Islet precursor cell (in vitro differentiated cells): Measurements from ENCODE around the gene SYT15.

Source experiments
- DNase-seq: peaks from one replicate; pipeline ENCODE4 v3.0.0-alpha.2; 2018

The SYT15 gene

DNA sequence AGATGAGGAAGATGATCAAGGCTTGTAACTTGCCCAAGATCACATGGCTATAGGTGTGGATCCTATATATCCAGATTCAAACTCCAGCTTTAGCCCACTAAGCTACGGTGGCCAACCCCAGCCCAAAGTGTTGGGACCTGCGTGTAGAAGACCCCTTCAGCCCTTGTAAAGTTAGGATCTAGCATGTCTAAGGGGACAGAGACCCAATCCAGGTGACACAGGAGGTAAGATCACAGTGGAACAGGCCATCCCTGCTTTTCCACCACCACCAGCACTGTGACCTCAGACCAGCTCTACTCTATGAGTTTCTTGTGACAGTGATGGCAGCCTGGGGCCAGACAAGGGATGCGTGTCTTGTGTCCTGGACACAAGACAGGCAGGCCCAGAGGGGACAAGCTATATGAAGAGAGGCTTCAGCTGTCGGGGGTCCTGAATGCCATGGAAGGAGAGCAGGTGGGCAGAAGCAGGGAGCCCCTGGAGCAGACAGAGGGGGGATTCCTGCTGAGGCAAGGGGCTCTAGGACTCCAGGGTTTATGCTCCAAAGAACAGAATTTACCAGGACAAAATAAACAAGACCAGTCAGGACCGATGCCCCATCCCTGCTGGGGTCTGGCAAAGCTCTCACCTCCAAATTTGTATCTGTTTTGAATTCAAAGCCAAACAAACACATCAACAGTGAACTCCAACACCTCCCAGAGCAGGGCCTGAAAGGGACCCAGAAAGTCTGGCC is 32.9 kb upstream of the SYT15 start:
- DNase-seq: peak; percentile 56

DNA sequence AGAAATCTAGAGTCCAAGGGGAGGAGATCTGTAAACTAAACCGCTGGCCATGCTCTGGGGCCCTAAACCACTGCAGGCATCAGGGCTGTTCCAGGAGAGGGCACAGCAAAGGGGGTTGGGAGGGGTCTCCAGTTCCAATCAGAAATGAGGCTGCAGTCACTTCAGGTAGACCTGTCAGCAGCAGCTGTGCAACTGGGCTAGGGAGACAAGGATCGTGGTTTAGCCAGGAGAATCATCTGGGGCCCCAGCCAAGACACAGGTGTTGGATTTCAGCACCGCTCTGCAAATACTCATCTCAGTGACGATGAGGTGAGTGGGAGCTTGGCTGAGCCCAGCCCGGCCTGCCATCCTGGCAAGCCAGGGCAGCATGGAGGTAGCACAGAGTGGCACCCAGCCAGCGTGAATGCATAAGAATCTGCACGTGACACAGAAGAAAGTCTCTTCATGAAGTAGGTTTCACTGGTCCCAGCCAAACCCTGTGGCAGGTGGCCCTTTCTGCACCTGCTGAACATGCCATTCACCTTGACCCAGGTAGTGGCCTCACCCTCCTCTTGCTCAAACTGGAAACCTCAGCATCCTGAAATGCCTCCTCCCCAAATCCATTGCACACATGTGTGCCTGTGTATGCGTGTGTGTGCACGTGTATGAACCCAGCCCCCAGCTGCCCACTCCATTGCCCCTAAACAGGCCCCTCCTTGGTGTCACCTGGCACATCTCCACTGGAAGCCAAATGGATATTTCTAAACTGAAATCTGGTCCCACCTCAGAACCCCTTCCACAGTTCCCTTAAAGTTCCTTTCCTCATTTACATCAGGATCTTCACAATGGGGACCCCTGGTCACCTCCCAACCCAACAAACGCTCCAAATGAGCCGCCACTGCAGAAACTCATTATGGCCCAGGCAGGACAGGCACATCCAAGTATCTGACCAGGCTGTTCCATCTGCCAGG is 32.1 kb upstream of the SYT15 start:
- no peak for DNase-seq

DNA sequence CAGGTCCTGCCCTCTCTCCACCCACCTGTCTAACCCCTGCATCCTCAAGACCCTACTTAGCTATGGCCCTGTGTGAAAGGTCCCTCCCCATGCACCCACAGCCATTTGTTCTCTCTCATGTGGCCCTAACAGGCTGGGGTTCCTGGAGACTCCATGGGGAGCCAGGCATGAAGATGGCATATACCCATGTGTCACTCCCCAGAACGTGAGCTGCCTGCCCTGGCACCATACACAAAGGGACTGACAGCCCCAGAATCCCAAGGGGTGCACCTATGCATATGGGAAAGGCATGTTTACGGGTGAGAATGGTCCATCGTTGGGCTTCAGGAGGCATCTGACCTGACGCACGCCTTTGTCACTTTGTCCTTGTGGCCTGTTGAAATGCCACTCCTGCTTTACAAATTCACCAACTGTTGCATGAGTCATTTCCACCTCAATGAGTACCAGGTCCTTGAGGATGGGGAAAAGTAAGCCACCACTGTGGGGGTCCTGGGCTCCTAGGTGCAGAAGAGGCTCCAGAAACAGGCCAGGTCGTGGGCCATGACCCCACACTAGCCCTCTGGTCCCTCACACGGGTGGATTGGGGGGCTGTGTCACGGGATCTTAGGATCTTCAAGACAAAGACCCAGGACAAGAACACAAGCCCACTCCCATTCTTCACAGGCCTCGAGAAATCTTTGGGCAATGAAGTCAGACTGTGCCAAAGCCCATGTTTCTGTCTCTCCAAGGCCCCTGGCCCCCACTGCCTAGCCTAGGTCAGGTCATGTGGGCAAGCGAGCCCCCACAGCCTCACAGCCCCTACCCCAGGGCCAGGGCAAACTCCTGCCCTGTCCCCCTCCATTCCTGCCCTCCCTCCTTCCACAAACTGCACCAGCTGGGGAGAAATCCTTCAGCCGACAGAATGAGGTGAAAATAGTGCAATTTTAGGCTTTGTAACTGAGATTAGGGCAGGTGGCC is 31.1 kb upstream of the SYT15 start:
- DNase-seq: peak; percentile 51

DNA sequence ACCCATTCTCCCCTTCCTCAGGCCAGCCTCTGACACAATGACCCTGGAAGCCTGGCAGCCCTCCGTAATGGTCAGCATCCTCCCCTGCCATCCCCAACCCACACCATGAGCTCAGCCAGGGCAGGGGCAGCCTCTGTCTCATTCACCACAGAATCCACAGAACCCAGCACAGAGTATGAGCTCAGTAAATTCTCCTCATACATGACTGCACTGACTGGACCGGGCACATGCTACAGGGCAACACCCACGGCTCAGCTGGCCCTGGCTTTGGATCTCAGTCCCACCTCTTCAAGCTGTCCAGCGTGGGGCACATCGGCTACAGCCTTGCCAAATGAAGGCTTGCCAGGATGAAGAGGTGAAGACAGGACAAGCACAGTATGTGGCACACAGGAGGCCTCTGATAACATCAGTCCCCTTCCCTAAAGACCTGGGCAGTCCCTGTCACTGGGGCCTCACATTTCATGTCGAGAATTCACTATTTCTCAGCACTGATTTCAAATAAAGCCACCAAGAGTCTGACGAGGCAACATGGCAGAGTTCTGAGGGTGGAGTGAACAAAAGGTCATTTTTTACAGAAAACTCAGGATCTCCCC is 30.3 kb upstream of the SYT15 start:
- peak; percentile 60 for DNase-seq

DNA sequence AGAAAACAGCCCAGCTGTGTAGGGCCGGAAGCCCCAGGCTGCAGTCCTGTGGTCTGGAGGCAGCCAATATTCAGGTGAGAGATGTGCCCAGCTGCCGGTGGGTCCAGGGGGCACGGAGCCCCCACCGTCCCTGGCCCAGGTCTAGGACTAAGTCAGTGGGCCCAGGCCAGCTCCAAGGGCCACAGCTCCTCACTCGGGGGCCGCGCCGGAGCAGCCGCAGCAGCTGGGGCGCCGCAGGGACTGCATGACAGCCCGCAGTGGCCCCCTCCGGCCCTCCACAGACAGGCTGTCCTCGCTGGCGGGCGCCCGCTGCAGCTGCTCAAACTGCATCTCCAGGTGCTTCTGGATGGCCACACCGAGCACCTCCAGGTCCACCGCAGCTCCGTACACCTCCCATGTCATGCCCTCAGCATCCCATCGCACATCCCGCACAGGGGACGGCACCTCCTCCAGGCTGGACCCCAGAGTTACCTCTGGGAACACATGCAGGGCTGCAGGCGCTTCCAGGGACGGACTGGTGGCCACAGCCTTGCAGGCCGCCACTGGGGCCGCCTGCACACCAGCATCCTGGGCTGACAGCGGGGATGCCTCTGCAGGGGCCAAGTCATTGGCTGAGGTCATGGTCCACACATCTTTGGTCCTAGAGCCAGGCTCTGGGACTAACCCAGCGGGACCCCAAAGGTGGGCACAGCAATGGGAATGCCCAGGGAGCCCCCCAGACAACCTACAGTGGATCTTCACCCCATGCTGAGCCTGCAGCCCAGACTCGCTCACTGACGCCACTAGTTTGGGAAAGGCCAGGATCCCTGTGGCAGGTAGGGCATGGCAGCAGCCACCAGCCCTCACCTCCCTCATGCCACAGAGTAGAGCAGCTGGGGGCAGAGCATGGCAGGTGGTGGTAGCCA is 29.5 kb upstream of the SYT15 start:
- DNase-seq: peak; percentile 59

DNA sequence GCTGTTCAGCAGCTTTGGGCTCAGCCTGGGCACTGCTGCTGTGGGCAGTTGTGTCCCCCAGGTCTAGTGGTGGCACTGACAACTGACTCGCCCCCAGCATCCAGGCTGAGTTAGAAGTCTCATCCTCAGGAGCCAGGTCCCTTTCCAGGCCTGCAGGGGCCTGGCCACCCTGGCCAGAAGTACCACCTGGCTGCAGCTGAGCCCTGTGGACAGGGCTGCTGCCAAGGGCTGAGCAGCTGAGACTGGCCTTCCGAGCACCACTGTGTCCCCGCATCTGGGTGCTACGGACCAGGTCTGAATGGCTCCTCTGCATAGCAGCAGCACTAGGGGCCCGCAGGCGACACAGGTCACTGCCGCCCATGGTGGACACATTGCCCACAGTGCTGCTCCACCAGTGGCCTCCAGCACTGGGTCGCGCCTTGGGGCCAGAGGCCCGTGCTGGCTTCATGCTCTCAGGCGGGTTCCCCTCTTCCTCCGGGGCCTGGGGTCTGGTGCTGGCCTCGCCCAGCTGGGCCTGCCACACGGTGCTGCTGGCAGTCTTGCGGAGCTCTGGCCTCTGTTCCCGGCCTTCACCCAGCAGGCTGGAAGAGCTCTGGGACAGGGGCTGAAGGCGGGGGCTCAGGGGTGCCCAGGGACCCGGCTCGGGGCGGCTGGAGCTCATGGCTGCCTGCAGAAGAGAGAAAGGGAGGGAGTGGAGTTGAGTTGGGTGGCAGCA is 28.7 kb upstream of the SYT15 start:
- peak; percentile 62 for DNase-seq

DNA sequence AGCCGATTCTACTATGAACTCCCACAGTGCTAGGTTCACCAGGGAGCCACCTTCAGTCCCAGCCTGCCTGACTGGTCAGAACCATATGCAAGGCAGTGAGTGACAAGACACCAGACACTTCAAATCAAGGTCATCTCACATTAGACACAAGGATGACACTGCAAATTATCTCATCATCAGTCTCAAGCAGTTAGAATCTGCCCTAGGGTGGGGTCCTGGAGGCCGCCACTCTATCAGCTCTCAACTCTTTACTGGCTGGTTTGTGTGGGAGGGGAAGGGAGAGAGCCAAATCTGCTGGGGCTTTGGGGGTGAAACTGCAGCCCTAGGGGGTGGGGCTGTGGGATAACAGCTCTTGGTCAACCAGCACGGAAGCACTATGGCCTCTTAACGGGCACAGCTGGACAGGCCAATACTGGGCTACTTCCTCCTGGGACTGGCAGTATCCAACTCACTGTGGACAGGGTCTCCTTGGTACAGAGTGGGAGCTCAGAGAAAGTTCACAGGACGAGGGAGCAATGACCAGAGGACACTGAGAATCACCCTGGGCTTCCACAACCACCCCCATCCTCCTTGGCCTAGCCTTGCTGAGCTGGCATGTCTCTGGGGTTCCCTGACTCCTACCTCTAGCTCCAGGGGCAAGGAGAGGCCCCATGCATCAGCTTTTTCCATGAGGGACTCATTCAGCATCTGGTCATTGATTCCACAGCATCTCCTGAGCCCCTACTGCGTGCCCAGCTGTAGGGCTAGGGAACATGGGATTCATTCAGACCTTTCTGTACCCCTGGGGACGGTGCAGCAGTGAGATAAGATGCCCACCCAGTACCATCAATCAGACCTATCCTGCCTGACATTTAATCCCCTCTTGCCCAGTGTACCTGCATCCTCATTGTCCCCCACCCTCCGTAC is 27.9 kb upstream of the SYT15 start:
- peak; percentile 55 for DNase-seq

DNA sequence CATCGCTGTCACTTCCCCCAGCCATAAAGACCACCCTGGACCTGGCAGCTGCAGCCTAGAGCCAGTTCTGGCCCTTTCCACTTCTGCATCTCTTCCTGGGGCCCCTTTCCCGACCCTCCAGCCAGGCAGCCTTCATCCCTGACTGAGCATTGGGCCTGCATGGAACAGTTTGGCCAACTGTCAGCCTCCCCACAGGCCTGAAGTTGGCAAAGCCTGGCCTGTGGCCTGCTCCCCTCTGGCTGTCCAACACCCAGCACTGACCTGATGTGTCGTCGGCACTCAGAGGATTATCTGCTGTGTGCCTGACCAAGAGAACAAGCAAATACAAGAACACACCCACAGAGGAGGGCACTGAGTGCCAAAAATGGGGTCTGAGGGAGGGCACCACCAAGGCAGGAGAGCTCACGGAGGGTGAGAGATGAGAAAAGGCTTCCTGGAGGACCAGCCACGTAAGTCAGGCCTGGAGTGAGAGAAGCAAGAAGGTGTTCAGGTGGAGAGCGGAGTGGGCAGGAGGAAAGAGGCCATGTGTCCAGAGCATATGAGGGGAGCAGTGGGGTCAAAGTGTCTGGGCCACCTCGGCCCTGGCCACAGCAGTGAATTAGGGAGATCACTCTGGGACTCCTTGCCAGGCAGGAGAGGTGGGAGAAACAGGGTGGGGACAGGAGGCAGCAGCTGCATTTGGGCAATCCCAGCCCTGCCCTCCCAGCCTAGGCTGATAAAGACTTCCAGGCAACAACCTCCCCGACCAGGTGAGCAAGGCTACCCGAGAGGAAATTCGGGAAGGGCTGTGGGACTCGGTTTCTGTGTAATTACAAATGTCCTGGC is 27.0 kb upstream of the SYT15 start:
- DNase-seq: peak; percentile 63

DNA sequence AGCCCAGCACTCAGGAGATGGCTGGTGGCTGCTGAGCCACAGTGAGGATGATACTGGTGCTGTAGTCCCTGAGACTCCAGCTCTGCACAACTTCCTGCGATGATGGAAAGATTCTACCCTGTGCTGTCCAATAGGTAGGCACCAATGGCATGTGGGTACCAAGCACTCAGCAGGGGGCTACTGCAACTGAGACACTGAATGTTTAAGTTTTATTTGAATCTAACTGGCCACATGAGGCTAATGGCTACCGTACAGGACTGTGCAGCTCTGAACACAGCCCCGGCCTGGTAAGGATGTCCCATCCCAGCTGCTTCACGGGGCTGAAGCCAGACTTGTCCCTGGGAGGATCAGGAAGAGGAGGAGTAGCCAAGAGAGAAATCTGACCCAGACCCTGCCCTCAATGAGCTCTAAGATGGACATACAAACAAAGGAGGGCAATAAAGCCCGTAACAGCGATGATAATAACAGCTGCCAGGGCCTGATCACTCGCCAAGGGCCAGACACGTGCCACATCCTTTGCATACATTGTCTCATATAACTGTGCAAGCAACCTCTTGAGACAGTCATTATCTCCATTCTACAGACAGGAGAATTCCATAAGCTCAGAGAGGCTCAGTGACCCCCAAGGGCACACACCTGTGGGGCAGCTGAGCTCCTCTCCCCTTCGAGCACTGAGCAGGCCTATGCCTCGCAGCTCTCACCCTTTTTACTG is 26.2 kb upstream of the SYT15 start:
- DNase-seq: peak; percentile 59

DNA sequence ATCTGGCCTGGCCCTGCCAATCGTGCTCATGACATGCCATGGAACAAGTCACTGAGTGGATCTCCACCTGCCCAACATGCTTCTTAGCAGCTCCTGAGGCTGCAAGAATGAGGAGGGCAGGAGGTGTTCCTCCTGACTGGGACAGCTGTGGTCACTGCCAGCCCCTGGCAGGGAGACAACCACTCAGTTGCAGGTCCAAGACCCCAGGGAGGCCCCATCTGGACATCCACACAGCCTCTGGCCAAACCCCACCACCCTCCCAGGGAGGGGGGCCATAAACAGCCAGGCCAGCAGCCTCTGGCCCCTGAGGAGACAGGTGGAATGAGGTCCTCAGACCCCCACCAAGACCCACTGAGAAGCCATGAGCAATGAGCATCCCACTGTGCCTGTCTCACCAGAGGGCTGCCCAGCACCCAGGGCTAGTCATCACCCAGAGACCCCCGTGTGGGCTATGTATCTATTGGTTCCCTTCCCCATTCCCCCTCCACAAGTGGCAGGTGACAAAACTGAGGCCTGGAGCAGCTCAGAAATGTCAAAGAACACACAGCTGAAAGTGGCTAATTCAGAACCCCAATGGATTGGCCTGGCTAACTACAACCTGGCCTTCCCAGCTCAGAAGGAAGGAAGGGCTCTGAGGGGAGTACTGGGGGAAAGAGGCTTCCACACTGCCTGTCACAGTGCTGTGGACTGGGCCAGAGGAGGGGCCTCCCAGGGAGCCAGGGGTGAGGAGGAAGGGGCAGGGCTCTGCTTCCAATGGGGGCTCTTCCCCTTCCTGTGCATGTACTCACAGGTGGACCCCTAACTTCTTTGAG is 25.5 kb upstream of the SYT15 start:
- peak; percentile 59 for DNase-seq

DNA sequence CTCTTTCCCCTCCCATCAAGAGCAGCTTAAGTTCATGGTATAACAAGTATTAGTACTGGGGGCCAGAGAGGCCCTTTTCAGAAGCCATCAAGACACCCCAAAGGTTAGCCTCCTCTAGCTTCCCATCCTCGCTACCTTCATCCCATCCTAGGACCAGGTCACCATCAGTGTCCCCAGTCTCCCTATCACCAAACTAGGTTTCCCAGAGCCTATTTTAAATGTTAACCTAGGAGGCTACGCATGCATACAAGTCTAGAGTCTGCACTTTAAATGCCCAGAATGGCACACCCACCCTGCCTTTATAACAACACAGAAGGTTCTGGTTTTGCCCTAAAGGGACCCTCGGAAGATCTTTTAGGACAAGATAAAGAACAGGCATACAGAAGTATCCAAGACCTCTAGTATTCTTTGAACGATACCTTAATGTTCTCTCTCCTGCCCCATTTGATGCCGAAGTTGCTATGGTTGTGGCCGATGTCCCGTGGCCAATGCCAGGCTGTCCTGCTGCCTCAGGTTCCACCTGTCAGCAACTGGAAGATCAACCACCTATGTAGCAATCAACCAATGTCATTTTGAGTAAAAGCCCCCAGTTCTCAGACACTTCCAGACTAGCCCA is 24.7 kb upstream of the SYT15 start:
- peak; percentile 39 for DNase-seq

DNA sequence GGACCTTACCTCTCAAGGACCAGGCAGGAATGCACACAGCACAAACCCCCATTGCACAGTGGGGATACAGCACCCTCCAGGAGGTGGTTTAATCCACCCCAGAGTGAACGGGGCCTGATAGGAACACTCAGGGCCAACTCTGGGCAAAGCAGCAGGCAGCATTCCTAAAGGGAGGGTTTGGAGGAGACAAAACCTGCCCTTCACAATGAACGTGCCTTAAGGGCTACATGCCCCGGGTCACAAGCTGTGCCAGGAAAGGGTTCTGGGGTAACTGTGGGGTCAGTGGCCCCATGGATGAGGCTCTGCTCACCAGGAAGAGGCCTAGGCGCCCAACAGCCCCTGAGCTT is 23.6 kb upstream of the SYT15 start:
- DNase-seq: peak; percentile 58

DNA sequence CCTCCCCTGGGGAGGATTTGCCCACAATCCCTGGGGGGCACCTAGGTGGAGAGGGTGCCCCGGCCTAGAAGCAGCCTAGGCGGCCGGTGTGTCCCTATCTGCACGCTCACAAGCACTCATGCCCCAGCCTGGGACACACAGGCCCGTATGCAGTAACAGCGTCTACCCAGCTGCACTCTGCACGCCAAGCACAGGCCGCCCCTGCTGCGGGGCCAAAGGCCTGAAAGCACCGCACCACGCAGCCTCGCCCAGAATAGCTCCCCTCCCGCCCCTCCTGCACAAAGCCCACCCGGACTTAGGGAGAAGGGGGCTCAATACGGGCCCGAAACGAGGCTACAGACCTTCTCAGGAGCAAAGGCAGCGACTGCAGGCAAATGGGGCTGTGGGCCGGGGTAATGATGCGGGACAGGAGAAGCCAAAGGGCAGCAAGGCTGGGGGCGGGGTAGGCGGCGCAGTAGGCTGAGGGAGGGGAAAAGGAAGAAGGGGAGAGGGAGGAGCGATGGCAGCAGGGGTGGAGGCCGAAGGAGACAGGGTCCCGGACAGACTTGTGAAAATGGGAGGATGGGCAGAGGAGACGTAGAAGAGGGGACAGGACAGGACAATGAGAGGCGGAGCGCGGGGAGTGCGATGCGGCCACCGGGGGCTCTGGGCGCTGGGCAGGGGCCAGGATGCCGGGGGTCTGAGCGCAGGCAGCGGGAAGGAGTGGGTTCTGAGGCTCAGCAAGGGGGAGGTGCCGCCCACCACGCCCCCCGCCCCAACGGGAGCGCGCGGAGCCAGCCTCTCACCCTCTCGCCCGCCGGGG is 23.0 kb upstream of the SYT15 start:
- DNase-seq: peak; percentile 85

DNA sequence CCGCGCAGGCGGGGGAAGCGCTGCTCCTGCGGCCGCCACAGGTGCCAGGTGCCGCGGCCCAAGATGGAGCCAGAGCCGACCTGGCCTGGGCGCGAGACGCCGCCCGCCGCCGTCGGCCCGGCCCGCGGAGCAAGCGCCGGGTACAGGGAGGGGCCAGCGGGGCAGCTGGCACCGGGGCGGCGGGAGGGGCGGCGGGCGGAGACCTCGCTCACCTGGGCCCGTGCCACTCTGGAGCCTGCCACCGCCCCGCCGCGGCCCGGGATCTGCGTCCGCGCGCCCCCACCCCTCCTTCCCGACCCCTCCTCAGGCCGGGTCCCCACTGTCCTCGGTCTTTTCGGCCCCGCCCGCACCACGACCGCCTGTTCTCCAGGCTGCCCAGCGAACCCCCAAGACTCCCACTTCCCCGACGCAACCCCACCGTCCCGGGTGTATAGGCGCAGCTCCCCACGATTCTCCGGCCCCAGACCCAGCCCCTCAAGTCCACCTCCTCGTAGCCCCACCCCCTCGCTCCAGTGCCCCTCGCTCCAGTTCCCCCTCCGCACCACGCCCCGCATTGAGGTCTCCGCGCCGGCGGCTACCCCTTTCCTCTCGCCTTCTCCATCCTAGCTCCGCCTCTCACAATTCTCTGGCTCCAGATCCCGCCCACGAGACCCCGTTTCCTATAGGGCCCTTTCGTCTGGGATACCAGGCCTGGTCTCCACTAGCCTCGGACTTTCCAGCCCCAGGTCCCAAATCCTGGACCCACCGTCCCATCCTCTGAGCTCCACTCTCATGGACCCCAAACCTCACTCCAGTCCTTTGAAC is 22.2 kb upstream of the SYT15 start, which contains the start of gene GPRIN2:
TSS of gene GPRIN2 (minus strand) at position 144 of the 804 bp plus-strand sequence. CDS start 5,922 bp downstream, outside the sequence.
- no peak for DNase-seq
